GM03348 (cell line): ENCODE results near the gene TNFRSF12A.

Source experiments
- DNase-seq: peaks from one replicate; pipeline ENCODE4 v3.0.0; 2012; ENCODE audit warnings: low spot score

The TNFRSF12A gene

GRCh38 chr16:2986623-2987188, 33.5 kb upstream of the TNFRSF12A start:
- DNase-seq: no peak

- no peak for DNase-seq
These were observed 32.9 kb upstream of the TNFRSF12A start for GRCh38 chr16:2987286-2987685.

DNA sequence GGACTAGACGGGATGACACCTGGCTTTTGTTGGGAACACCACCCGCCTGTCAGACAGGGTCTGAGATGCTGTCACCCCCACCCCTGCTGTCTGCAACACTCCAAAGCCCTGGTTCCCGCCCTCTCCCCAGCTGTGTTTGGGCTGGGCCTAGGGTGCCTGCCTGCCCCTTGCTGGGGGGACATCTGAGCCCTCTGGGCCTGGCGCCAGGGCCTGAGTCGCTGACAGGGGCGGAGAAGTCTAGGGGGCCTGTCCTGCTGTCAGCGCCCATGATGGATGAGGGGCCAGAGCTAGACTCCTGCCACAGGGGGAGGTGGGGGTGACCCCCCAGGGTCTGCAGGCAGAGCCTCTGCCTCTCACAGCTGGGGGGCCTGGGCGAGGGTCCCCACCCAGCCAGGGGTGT, 32.3 kb upstream of the TNFRSF12A start:
- no peak for DNase-seq

DNA sequence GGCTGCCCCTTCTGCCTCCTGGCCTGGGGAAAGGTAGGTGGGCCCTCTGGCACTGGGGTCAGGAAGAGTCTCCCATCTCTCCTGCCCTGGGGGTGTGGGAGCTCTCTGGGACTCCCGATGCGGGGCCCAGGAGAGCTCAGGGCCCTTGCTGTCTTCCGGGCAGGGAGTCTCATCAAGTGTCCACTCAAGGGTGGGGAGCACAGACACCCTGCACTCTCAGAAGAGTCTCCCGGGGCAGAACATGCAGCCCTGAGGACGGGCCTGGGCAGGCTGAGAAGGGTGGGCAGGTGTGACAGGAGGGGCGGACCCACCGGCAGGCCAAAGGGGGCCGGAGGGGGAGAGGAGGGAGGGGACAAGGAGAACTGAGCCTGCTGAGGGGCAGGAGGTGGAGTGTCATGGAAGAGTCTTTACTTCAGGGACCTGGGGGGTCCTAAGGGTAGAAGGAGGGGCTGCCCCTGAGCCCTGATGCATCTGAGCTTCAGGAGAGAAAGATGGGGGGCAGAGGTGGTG, 31.5 kb upstream of the TNFRSF12A start:
- DNase-seq: no peak

DNA sequence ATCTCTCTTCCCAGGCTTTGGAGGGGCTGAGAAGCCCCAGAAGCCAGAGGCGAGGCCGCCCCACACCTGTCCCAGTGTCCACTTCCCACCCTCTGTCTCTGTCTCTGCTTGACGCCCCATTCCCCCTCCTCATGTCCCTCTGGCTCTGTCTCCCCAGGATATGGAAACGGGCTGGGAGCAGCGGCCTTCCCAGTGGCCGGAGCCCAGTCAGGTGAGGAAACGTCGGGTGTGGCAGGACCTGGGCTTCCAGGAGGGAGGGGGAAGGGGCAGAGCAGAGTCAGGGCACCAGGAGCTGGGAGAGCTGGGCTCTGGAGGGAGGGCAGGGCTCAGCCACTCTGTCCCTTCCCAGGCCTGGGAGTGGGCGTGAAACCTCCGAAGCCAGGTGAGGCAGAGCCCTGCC, 29.3 kb upstream of the TNFRSF12A start:
- no peak for DNase-seq

DNA sequence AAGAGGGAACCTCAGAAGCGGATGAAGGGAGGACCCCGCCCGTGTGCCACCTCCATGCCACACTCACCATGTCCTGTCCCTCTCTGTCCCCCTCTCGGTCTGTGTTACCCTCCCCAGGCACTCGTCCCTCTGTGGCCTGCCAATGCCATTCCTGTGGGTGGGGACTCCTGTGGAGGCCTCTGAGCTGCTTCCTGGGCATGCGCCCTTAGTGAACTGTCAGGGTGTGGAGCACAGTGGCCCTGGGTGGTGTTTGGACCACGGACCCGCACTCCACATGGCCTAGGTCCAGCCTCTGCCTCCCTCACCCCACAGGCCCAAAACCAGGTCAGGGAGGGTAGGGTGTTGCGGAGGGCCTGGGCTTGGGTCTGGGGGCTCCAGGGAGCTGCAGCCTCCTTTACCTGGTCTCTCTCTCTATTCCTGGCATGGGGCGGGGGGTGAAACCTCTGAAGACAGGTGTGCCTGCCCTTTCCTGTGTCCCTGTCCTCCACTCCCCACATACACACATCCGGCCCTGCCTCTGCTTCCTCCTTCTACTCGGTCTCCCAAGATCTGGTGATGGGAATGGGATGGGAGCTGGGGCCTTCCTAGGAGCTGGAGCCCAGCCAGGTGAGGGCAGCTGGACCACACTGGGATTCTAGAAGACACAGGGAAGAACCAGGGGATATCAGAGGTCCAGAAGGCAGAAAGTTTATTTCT, 28.5 kb upstream of the TNFRSF12A start:
- DNase-seq: no peak

DNA sequence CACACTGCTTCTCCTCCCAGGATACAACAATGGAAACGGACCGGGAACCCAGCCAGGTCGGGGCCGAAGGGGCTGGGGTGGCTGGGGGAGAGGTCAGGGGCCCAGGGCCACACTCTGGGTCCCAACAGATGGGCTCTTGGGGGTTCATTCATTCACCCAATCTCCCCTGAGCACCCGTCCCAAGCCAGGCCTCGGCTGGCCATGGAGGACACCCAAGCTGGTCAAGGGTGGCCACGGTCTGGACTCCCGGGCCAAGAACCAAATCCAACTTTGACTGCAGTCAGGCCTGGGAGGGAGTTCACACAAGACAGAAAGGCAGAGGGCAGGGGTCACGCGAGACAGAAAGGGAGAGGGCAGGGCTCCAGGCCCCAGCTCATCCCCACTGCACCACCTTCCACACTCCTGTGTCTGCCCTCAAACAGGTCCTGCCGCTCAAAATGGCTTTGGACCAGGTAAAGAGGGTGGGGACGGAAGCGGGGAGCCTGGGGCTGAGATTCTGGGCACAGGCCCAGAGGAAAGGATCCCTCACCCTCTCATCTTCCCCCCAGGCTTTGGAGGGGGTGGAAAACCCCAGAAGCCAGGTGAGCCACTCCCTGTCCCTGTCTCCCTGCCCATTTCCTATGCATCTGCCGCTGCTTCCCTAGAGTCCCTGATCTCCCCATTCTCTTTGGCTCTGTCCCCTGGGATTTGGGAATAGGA, 27.6 kb upstream of the TNFRSF12A start:
- no peak for DNase-seq

DNA sequence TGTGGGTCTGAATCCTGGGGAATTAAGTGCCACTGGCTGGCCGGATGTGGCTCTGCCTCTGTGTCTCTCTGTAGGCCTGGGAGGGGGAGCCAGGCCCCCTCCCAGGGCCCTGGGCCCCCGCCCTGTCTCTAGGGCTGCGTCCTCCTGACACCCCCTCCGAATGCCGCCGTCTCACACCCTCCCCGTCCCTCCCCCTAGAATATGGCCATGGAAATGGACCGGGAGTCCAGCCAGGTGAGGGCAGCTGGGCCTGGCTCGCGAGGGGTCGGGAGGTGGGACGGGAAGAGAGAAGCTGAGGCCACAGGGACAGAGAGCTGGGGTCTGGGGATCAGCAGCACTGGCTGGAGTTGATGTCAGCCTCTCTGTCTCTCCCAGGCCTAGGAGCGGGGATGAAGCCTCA, 23.9 kb upstream of the TNFRSF12A start:
- DNase-seq: no peak

GRCh38 chr16:2999929-3000328, 20.2 kb upstream of the TNFRSF12A start:
- DNase-seq: no peak

DNA sequence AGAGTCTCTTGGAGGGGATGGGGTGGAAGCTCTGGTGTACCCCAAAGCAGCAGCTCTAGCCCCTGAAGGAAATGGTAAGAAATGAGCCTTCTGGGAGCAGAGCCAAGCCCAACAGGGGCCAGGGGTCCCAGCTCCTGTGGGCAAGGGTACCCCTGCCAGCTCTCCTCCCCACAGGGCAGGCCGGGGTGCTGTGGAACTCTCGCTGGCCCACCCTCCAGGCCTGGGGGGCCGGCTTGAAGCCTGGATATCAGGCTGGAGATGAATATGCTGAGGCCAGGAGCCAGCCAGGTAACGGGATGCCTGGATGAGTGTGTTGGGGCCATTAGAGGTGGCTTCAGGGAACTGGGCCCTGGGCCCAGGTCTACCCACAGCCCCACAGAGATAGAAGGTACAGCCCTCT, 19.6 kb upstream of the TNFRSF12A start:
- no peak for DNase-seq

DNA sequence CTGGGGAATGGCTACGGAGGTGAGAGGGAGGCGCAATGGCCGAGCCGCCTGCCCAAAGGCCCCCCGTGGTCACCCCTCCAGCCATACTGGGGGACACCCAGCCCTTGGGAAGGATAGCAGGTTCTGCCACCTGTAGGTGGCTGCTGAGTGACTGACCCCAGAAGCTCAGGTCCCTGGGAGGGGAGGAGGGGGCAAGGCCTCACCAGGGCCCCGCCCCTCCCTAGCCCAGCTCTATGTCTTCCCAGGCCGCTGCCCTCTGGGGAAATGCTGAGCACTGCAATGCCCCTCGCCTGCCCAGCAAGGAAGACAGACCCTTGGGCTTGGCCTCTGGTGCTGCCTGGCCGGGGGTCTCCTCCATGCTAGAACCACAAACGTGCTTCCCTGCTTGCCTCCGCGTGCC, 18.9 kb upstream of the TNFRSF12A start:
- DNase-seq: no peak

GRCh38 chr16:3003582-3004270, 16.4 kb upstream of the TNFRSF12A start:
- DNase-seq: peak; percentile 99

GRCh38 chr16:3004319-3004718, 15.8 kb upstream of the TNFRSF12A start:
- no peak for DNase-seq

DNA sequence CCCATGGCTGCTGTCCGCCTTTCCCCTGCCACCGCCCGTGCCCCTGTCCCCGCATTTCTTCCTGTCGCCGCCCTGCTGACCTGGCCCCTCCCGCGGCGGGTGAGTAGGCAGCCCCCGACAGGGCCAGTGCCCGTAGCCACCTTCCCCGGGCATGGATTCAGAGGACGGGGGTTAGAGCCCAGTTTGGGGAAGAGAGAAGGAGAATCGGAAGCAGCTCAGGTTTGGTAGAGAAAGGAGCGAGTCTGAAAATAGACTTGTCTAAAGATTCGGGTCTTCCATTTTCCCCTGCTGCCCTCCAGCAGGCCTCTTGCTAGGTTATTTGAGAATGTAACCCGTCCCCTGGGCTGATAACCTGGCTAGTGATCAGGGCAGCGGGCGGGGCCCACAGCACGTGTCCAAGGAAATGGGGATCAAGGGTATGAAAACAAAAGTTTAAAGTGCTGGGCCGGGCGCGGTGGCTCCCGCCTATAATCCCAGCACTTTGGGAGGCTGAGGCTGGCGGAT, 15.3 kb upstream of the TNFRSF12A start:
- no peak for DNase-seq

GRCh38 chr16:3007059-3007956, 12.9 kb upstream of the TNFRSF12A start:
- no peak for DNase-seq

GRCh38 chr16:3007957-3008689, 12.0 kb upstream of the TNFRSF12A start:
- DNase-seq: no peak

DNA sequence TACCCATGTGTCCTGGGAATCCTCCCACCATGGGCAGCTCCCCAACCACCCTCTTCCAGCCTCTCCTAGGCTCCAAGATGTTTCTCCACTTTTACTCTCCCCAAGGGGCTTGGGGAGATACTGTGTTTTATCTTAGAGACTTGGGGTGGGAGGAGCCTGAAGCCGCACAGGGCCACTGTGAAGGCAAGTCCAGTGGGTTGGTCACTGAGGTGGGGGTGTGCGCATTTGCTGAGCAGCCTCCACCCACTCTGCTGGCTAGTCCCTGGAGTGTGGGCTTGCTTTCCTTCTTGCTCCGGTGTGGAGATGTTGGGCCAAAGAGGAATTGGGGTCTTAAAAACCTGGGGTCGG, 11.5 kb upstream of the TNFRSF12A start:
- no peak for DNase-seq

DNA sequence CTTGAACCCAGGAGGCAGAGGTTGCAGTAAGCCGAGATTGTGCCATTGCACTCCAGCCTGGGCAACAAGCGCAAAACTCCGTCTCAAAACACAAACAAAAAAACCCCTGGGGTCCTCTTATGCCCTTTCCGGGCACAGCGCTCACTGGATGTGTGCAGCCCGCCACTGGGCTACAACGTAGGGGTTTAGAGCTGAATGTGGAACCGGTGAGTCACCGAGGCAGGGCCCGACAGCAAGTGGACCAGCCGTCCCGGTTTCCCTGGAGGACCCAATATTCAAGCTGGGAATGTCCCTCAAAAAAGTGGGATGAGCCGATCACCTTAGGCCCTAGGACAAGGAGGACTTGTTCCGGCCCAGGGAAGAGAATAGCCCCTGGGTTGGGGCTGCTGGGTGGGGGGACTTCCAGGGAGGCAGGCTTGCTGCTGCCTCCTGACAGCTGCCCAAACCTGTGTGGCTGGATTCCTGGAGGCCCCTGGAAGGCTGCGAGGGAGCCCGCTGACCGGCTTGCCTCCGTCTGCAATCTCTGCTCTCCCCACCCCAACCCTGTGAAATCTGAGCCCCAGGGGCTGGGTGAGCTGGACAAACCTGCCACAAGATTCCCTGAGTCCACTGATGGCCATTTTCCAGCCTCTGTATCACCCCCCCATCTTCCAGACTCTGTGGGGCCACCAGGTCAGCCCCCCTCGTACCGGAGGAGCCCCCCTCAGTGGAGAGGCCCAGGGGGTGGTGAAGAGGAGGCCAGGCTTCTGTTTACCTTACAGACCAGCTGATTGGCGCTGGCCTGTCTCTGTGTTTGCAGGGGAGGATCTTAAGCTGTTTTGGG, 10.4 kb upstream of the TNFRSF12A start:
- no peak for DNase-seq

DNA sequence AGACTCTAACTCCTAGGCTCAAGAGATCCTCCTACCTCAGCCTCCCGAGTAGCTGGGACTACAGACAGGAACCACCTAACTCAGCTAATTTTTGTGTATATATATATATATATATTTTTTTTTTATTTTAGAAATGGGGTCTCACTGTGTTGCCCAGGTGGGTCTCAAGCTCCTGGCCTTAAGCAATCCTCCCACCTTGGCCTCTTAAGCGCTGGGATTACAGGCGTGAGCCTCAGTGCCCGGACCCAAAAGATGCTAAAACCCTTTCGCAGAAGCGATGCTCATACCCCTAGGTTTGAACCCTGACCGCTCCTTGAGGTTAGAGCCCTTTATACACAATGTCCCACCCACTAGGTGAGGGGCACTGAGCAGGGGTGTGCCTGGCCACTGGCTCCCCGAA, 9.7 kb upstream of the TNFRSF12A start:
- no peak for DNase-seq

GRCh38 chr16:3012246-3012645, 7.9 kb upstream of the TNFRSF12A start:
- no peak for DNase-seq
